Astrocyte of the cerebellum (primary cell): ENCODE measurements around the gene DNAJB11.

Experiments used
- DNase-seq: peaks from one replicate; pipeline ENCODE4 v3.0.0-alpha.2; 2011; ENCODE audit warnings: low read depth
- H3K4me3 ChIP-seq: 2 replicates; pipeline ENCODE4 v1.5.1; 2011; ENCODE audit warnings: mild to moderate bottlenecking, low read depth, low read length, moderate library complexity
- CTCF ChIP-seq: IDR thresholded peaks from 2 replicates; pipeline ENCODE4 v1.5.1; 2012; ENCODE audit warnings: low read length, low read depth, moderate library complexity, mild to moderate bottlenecking; ENCODE audit errors: missing control alignments
- in situ Hi-C: cut with HindIII; loops from 2 replicates; pipeline ENCODE4 v1.10.0; 2017; ENCODE audit warnings: low sequenced_read_pairs

The DNAJB11 gene

GRCh38 chr3:186569779-186570095, 783 bp upstream of the DNAJB11 start:
- H3K4me3 ChIP-seq: peak overlapping the region; percentile 96
- DNase-seq: no peak
- in situ Hi-C loops: no loop called here
- TF ChIP-seq CTCF: no peak

GRCh38 chr3:186570941-186571643, 572 bp downstream of the DNAJB11 start:
- in situ Hi-C loops: no loop called here
- DNase-seq: no peak
- TF ChIP-seq CTCF: no peak
- H3K4me3 ChIP-seq: peak overlapping the region; percentile 96

GRCh38 chr3:186571644-186572013, 1.1 kb downstream of the DNAJB11 start:
- in situ Hi-C loops: no loop called here
- H3K4me3 ChIP-seq: peak overlapping the region; percentile 96
- no peak for TF ChIP-seq CTCF
- DNase-seq: no peak

GRCh38 chr3:186577521-186577920, 7.0 kb downstream of the DNAJB11 start:
- DNase-seq: no peak
- in situ Hi-C loops: no loop called here
- H3K4me3 ChIP-seq: no peak overlapping the region
- TF ChIP-seq CTCF: no peak

- H3K4me3 ChIP-seq: no peak overlapping the region
- DNase-seq: no peak
- no peak for TF ChIP-seq CTCF
- in situ Hi-C loops: no loop called here
These were observed 10.3 kb downstream of the DNAJB11 start for GRCh38 chr3:186580785-186581184.

GRCh38 chr3:186582541-186582940, 12.0 kb downstream of the DNAJB11 start:
- no peak for DNase-seq
- in situ Hi-C loops: no loop called here
- no peak for TF ChIP-seq CTCF
- no peak overlapping the region for H3K4me3 ChIP-seq
